DND-41 (cell line): ENCODE data around the gene DOK6.

ENCODE experiments used
- CTCF ChIP-seq: IDR thresholded peaks from 2 replicates; pipeline ENCODE4 v1.5.1; 2012; ENCODE audit warnings: borderline replicate concordance, low read length, moderate library complexity, mild to moderate bottlenecking; ENCODE audit not compliant: poor library complexity, severe bottlenecking; ENCODE audit errors: extremely low read depth
- EZH2 ChIP-seq: IDR thresholded peaks from 3 replicates; pipeline ENCODE4 v1.6.1; 2012; ENCODE audit warnings: borderline replicate concordance, low read depth, mild to moderate bottlenecking, moderate library complexity, low read length, inconsistent platforms; ENCODE audit not compliant: severe bottlenecking

GRCh38 chr18:69853051-69853450 is 452.4 kb downstream of the DOK6 start:
- TF ChIP-seq CTCF, result no peak
- no peak for TF ChIP-seq EZH2
